CD1c-positive myeloid dendritic cell (primary cell): ENCODE data around the gene TMTC1.

Experiments used
- DNase-seq: peaks from one replicate; pipeline ENCODE4 v3.0.0-alpha.2; 2016; ENCODE audit errors: extremely low spot score

The TMTC1 gene

DNA sequence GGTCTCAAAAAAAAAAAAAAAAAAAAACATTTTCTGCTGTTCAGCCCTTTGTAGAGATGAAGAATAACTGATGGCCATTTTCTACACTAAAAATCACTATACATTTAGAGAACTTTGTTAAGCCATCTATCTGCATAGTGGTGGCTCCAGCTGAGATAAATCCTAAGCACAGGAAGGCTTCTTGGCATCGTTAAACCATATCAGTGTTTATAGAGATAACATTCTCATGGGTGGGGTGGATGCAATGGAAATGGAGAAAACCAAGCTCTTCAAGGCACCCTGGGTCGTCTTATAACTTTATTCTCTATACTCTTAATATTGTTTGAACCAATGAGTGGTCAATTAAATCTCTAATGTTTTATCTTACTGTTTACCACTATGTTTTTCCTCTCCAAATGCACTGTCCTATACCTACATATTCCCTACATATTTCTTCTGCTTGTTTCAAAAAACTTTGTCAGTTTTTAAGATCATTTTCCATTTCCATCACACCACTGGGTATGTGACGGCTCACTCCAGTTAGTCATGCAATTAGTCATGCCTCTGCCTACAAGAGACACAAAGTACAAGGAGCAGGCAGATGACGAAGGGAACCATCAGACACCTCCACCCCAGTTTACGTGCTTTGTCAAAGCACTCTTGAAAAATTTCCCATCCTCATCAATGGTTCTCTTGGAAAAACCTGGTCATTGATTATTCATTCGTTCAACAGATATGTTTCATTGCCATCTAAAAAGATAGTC is 166.9 kb downstream of the TMTC1 start:
- DNase-seq: no peak

DNA sequence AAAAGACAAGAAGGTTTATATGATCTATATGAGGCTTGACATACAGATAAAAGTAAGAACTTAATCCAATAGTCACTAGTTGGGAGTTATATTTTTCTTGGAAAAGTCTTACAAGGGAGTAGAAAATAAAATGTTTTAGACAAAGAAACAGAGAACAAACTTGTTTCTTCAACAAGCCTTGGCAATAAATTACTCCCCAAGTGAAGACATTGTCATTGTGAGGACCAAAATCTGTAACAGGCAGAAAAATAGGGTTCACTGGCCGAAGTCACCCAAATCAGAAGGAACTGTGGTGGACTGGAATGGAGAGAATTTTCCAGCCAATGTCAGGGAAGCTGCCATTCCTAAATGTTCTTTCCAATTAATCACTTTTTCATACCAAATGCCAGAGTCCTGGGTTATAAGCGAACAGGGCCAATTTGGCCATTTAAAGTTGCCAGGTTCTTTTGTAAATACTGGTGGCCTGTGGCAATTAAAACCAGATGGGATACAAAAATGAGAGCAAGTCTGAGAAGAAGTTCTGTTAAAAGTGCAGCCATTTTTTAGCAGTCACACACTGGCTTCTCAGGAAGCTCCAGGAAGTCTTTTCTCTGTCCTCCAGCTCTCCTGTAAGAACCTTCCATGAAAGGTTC is 168.9 kb downstream of the TMTC1 start:
- DNase-seq: no peak

DNA sequence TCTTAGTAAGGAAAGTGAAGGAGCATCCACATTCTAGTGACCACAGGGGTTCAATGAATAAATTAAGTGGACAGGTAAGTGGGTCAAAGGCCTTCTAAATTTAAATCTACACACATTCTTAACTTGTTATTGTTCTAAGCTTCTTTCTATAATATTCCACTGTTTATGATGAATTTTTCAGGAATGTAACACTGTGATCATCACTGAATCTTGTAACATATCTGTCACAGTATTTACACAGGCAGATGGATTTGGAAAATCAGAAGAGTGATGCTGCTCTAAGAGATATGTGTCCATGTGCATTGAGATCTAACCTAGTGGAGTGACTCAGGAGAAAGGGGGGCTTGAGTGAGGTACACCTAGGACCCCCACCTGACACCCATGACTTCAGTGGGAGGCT is 170.8 kb downstream of the TMTC1 start:
- DNase-seq: no peak

DNA sequence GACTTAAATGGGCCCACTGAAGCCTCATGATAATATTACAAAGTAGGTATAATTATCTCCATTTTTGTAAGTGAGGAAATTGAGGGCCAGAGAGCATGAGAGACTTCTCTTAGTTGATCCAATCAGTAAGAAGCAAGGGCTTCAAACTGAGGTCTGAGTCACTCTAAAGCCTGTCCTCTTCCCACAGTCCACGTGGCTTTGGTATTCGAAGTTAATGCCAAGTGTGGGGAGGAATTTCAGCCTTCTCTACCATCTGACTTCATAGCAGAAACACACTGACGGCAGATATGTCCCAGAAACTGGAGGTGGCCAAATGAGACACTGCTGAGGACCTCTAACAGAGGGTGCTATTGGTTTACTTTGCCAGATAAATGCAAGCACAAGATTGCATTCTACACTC is 171.8 kb downstream of the TMTC1 start:
- no peak for DNase-seq

DNA sequence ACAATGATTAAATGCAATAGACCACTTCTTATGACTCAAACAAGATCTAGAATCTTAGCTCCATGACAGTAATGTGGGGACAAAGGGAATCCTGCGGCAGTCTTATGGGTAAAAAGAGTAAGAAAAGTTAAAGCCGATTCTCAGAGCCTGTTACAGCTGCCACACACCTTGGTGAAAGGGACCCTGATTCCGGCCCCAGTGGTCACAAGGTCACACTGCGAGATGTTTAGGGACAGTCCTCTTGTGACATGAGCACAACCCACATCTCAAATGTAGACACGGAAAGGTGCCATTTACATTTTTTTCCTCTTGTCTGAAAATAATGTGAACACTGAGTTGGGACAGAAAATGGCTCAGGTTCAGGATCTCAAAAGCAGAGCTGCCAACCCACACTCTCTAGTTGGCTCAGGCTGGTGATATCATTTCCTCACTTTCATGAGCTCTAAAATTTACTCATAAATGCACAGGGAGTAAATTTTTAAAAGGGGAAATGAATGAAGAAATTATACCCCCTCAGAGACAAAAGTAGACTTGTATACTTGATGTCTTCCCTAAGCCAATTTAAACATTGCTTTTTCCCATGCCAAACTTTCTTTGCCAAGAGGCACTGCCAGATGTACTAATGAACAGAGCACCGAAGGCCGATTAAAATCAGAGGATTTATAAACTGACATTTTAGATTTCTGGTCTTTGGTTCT is 173.1 kb downstream of the TMTC1 start:
- DNase-seq: no peak

DNA sequence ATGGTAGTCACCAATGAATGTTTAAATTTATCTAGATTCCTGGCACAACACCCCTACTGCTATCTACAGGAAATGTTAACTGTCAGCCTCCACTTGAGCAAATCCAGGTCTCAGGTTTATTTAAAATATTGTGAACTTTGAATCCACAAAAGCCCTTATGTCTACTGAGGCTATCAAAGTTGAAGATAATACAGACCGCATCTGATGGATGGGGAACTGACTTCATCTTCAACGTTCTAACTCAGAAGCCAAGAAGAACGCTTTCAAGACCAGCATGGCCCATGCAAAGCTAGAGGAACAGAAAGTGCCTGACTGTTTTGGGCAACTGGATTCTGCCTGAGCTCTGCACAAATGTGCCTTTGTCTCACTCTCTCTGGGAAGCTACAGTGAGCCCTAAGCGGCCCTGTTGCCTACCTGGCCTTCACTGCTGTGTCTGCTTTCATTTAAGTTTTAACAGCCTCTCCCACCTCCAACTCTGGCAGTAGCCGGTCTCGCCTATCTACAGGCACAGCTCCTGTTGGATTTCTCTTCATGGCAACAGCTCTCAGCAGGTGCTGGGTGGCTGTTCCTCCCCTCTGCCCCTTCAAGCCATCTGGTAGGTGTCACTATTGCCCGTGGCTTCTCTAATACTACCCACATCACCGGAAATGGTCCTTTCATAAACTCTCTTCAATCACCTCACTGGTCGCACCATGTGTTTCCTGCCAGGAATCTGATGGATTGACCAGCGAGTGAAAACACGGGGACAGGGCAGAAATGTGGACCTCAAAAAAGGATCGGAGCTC is 174.1 kb downstream of the TMTC1 start:
- DNase-seq: no peak

DNA sequence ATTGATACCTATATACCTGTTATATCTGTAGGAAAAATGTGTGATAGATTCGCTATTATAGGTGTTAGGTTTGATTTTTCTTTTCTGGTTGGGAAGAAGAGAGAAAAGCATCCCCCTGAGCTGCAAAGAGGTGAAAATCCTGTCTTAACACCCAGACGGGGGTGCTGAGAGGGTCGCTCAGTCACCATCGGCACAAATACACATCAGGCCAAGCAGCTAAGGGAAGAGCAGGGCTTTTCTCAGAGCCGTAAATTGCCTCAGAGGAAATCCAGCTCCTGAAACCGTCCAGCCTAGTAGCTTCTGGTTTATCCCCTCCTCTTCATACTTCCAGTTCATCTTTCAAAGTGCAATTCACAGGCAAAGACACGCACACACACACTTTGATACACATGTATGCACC is 175.2 kb downstream of the TMTC1 start:
- DNase-seq: no peak

DNA sequence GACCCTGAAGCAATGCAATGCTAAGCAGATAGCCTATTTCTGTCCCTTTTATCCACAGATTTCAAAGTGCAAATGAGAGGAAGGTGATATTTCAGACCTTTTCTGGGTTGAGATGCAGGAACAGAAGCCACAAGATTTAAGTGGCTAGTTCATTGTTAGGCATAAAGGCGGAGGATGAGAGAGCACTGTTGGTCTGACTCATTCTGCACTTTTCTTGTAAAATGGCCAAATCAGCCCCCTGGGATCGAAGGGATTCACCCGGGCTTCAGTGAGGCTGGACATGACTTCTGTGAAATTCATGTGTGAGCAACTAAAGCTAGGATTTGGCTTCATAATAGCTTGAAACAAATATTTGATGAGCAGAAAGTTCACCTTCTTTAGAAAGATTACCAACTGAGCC is 184.4 kb downstream of the TMTC1 start:
- no peak for DNase-seq

DNA sequence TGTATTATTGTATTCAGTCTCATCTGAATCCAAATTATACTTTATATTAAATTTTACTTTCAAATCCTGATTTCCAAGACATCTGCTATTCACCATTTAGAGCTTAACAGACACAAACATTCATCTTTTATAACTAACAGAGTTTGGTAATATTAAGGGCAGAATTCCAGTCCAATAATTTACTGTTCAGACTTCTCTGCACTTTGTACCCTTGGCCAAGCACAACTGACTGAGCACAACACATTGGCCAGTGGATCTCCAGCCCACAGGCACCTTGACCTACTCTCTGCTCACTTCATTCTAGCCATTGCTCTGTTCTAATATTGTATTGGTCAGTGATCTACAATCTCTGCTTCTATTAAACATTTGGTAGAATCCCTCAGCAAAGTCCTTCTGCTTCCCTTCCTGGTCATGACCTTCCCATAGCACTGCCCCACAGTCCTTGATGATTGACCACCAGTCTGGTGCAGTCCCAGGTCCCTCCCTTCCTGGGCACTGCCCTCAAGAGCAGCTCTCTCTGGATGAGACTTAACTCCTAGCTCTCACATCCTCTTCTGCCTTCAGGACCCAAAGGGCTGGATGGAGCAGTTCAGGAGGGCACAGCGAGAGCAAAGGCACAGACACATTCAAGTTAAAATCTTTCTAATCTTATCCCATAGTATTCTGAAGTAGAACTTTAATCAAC is 188.5 kb downstream of the TMTC1 start:
- no peak for DNase-seq

DNA sequence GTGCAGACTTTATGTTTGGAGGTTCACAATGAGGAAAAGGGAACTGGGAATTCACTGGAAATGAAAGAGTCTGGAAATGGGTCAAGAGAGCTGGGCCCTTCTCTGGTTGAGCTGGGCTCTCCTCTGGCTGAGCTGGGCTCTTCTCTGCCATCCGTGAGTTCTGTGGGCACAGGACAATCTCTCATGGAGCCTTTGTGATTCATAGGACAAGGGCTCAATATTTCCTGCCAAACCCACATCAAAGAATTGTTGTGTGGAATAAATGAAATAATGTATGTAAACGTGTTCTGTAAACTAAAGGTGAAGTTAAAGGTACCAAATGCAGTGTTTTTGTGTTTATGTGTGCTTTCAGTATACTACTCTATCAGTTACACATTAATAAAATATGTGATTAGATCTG is 190.7 kb downstream of the TMTC1 start:
- no peak for DNase-seq

DNA sequence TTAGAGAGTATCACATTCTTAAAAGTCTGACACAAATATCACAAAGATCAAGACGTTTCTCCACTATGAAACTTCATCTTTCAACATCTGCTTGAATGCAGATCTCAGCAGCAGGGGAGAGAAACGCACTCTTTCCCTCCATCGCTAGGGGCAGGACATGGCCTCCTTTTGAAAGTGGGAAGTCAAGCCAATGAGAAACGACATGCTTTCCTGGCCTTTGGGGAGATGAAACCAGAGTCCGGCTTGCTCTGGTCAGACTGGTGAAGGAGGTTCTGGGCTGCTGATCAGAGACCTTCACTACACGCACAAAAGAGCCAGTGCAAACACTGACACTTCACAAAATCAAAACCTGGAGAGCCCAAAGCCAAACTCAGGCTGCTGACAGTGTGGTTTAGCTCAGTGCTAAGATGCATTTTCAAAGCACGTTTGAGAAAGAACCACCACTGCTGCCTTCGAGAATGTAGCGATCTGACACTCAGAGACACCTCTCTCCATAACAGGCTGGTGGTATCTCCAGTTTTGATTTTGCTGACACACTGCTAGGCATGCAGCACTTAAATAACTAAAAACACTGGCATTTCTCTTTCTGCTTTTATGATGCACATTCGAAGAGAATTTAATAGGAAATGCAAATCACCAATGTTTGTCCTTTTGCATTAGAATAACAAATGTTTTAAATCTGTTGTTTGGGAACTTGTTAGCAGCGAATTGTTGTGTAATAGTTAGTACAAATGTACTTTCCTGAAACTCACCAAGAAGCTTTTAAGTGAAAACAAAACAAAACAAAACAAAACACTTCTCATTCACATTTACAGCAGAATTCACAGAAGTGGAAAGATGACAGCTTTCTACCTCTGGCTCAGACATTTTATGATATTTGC is 192.4 kb downstream of the TMTC1 start:
- no peak for DNase-seq

DNA sequence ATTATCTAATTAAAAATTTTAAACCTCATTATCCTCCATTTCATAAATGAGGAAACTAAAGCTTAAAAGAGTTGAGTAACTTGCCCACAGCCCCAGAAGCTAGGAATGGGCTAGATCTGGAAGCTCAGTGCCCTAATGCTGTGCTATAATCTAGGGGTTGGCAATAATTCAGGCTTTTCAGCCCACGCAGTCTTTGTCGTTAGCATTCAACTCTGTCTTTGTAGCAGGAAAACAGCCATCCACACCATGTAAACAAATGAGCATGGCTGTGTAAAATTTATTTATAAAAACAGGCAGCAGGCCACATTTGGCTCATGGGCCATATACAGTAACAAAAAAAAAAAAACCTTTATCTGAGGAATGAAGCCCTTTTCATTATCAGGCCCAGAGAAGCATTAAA is 193.9 kb downstream of the TMTC1 start:
- DNase-seq: no peak

DNA sequence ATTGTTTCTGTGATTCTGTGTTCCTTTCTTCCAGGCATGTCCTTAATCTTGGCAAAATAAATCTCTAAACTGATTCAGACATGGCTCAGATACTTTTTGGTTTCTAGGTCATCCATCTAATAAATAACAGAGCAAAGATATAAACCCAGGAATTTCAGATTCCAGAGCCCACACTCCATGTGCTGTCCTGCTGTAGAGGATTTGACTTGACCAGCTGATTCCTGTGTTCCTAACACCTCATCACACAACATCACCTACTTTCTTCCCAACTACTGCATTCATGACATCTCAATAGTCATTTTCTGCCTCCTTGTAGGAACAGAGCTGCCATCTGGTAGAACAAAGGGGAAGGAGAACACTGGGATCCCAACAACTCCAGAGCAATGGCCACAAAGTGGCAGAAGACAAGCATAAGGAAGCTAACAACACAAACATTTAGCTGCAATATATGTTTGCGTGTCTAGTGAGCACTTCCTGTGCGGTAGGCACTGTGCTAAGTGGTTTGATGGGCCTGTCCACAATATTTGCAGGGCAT is 194.4 kb downstream of the TMTC1 start:
- no peak for DNase-seq

DNA sequence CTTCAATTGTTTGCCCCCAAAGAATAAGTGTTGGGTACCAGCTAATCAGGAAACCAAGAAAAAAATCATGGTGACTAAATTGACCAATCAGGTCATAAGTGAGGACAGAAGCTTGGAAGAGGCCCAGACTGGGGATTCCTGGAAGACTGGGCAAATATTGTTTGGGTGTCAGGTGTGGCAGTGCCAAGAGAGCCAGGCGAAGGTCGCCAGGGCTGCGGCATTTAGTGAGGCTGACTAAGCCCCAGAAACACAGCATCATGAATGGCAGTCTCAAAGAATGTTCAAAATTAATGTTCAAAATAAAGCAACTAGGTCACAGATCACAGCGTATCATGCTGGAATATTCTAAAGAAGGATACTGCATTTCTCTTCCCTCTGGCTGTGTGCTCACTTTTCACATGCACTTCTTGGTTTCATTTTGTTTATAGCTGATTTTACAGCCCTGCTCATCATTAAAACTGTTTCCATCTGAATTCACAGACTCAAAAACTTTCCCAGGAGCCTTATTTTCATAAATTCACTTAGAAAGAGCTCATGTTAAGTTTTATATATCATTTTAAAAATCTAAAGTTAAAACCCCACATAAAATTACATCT is 201.0 kb downstream of the TMTC1 start:
- no peak for DNase-seq

DNA sequence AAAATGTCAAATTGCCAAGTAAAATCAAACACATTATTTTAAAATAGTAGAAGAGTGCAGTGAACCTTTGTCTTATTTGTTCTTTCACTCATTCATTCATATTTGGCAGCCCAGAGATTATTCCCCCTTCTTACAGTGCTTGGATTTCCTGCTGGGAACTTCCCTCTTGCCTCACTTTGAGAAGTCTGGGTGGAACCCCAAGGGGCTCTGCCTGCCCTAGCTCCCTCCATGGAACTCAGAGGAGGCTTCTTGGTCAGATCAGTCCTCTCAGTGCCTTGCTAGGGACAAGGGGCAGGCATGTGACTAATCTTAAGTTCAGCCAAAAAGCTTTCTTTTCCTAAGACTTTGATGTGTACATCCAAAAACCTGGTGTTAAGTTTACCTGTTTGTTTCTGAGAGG is 201.6 kb downstream of the TMTC1 start:
- DNase-seq: no peak

DNA sequence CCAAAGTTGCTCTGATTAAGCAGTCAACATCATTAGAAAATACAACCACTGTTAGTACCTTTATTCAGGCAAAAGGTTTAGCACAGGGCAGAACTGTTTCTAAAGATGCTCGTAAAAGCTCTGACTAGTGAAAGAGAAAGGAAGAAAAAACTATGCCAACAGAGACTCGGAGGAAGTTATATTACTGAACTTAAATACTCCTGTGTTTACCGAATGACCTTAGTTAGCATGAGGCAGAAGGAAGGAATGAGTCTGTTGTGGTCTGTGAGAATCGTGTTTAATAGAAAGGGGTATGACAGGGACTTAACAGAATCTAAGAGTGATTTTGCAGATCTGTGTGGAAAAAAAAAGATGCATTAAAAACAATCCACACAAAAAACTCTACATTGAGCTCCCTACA is 202.1 kb downstream of the TMTC1 start:
- DNase-seq: no peak

DNA sequence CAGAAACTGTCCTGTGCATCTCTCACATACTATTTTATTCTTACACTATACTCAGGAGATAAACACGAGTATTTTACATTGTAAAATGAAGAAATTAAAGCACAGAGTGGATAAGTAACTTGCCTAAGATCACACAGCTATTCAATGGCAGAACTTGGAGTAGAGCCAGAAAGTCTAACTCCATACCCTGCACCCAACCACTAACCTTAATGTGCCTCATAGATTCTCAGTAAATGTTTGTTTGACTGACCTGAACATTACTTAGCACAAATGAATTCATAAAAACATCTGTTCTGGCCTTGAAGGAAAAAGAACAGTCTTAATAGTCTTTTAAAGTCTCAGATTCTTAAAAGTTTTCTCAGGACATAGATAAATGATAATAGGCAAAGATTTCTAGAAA is 202.8 kb downstream of the TMTC1 start:
- DNase-seq: no peak

DNA sequence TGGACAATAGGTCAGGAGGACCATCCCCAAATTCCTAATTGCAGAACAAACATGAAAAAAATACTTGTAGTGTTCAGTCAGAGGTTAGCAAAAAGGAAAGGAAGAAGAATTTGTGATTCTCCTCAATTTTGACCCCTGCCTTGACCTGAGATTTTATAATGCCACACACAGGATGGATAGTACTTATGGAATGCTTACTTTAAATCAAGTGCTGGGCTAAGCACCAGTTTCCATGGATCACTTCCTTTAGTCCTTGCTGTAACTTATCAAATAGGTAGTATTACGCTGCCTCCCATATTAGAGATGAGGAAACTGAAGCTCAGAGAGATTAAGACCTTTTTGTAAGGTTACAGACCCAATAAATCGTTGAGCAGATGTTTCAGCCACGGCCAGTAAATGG is 205.0 kb downstream of the TMTC1 start:
- DNase-seq: no peak

DNA sequence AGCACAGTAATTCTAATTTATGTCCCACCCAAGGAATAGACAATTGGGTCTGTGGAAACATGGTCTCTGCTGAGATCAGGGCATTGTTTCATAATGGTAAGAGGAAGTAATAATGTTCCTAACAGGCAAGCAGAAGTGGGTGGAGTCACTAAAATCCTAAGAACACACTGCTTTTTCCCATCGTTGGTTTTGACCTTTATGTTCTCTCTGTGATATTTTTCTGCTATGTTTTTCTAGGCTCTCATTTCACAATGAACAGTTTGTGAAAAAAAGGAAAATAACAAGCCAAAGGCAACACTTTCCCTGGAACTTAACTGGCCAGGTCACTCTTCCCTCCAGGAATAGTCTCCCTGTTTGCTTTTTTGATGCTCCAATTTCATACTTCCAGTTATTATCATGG is 205.7 kb downstream of the TMTC1 start:
- DNase-seq: no peak

DNA sequence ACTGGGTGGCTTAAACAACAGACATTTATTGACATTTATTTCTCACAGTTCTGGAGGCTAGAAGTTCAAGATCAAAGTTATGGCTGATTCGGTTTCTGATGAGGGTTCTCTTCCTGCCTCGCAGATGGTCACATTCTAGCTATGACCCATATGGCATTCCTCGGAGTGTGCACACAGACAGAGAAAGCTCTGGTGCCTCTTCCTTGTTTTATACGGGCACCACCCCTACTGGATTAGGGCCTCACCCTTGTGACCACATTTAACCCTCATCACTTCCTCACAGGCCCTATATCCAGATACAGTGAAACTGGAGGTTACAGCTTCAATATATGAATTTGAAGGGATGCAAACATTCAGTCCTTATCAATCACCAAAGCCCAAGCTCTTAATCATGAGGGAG is 209.2 kb downstream of the TMTC1 start:
- no peak for DNase-seq
